ENCODE data around the gene NAV3.

NAV3 gene

GRCh38 chr12:77830583-77831351, at the start of gene NAV3:
Gene NAV3 (plus strand): TSS chr12:77830894. CDS start chr12:77831462, 568 bp downstream.
- no peaks in the 10 kb centered on the region for H3K9me3 Mint-ChIP-seq
- no peaks in the 10 kb centered on the region for H3K27me3 Mint-ChIP-seq
- no peak within 1 kb of the TSS for H3K4me3 Mint-ChIP-seq
- no peak within 1 kb of the TSS for H3K27ac Mint-ChIP-seq
- H3K36me3 Mint-ChIP-seq (ENCODE audit: low read depth): no peaks in the 10 kb centered on the region
- H3K4me1 Mint-ChIP-seq (ENCODE audit: low read depth): no peaks in the 10 kb centered on the region

DNA sequence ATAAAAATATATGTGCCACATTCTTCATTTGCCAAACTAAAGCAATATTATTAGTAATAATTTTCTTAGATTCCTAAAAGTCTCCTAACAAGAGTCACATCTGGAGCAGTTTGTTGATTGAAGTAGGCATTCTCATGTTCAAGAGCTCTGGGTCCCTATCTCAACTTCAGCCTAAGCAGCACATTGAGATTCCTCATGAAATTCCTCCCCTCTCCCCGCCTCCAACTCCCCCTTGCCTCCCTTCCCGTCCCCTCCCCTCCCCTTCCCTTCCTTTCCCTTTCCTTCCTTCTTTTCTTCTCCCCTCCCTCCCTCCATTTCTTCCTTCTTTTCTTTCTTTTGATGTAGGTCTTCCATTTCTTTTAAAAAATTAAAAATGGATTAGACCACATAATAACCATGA, 48.7 kb upstream of the NAV3 start:
- Mint-ChIP-seq H3K4me3 (no peak overlapping the region), H3K4me1 (ENCODE audit: low read depth) (no peaks in the 10 kb centered on the region), H3K27ac (no peak overlapping the region), H3K27me3 (no peaks in the 10 kb centered on the region), H3K9me3 (no peaks in the 10 kb centered on the region), H3K36me3 (ENCODE audit: low read depth) (no peaks in the 10 kb centered on the region)

DNA sequence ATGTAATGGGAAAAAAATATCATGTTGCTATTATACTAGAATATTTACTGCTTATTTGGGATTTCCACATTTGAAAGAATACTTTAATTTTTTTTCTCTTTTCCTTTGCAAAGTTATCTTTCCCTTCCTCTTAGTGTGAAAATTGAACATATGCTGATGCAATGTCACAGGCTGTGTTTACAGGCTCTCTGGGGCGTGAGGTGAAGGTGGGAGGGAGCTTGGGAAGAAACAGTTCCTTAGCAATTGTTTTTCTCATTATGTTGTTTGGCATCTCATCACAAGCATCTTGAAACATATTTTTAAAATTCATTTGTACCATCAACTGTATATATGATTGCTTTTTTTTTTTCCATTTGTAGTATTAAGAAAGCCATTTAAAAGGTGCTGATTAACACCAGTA, 47.9 kb upstream of the NAV3 start:
- Mint-ChIP-seq H3K4me3 (no peak overlapping the region), H3K27ac (no peak overlapping the region), H3K36me3 (ENCODE audit: low read depth) (no peaks in the 10 kb centered on the region), H3K9me3 (no peaks in the 10 kb centered on the region), H3K27me3 (no peaks in the 10 kb centered on the region), H3K4me1 (ENCODE audit: low read depth) (no peaks in the 10 kb centered on the region)

GRCh38 chr12:77785211-77785610, 45.5 kb upstream of the NAV3 start:
- no peak overlapping the region for H3K27ac Mint-ChIP-seq
- no peaks in the 10 kb centered on the region for H3K36me3 Mint-ChIP-seq (ENCODE audit: low read depth)
- H3K27me3 Mint-ChIP-seq: no peaks in the 10 kb centered on the region
- H3K9me3 Mint-ChIP-seq: no peaks in the 10 kb centered on the region
- H3K4me1 Mint-ChIP-seq (ENCODE audit: low read depth): no peaks in the 10 kb centered on the region
- no peak overlapping the region for H3K4me3 Mint-ChIP-seq

- Mint-ChIP-seq H3K4me1 (ENCODE audit: low read depth) (no peaks in the 10 kb centered on the region), H3K27me3 (no peaks in the 10 kb centered on the region), H3K9me3 (no peaks in the 10 kb centered on the region), H3K4me3 (no peak overlapping the region), H3K27ac (no peak overlapping the region), H3K36me3 (ENCODE audit: low read depth) (no peaks in the 10 kb centered on the region)
Measured at GRCh38 chr12:77786675-77787074, 44.0 kb upstream of the NAV3 start.

DNA sequence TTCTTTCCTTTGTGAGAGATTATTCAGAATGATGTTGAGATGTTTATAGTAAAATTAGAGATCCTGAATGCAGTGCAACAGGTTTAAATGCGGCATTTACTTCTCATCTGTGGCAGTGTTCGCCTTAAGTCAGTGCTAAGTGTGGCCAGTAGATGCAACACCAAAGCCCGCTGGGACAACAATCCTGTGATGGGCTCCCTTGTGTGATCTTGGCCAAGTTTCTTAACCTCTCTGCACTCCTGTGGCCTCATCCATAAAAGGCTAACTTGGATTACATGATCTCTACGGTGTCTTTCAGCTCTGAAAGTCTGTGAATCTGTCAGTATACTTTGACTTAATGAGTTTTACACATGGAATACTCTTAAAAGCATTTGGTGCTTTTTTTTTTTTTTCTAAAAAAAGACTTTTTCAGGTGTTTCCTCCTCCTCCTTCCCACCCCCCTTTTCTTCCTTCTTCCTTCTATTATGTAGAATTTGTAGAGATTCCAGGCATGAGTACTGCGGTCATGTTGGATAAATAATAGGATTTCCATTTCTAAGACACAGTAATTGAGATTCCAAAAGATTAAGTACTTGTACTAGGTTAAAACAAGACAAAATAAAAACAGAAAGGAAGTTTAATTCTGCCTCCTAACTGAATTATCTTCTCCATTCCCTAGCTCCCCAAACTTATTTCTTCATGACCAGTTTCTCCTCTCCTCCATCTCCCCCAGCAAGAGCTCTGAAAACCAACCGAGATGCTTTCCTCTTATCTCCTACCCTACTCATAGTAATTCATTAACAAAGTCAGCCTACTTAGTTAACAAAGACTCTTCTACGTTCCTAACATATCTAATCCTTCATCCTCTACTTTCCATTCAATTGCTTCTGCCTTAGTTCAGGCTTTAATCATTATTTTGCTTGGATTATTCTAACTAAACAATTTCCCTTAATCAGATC, 42.2 kb upstream of the NAV3 start:
- no peaks in the 10 kb centered on the region for H3K36me3 Mint-ChIP-seq (ENCODE audit: low read depth)
- H3K4me1 Mint-ChIP-seq (ENCODE audit: low read depth): no peaks in the 10 kb centered on the region
- H3K4me3 Mint-ChIP-seq: no peak overlapping the region
- H3K9me3 Mint-ChIP-seq: no peaks in the 10 kb centered on the region
- no peak overlapping the region for H3K27ac Mint-ChIP-seq
- H3K27me3 Mint-ChIP-seq: no peaks in the 10 kb centered on the region

GRCh38 chr12:77795699-77796098, 35.0 kb upstream of the NAV3 start:
- H3K36me3 Mint-ChIP-seq (ENCODE audit: low read depth): no peaks in the 10 kb centered on the region
- H3K9me3 Mint-ChIP-seq: peaks cover 4% of the 10 kb centered on the region
- no peaks in the 10 kb centered on the region for H3K4me1 Mint-ChIP-seq (ENCODE audit: low read depth)
- H3K4me3 Mint-ChIP-seq: no peak overlapping the region
- H3K27ac Mint-ChIP-seq: no peak overlapping the region
- no peaks in the 10 kb centered on the region for H3K27me3 Mint-ChIP-seq

GRCh38 chr12:77796775-77797174, 33.9 kb upstream of the NAV3 start:
- Mint-ChIP-seq H3K27ac (no peak overlapping the region), H3K27me3 (no peaks in the 10 kb centered on the region), H3K36me3 (ENCODE audit: low read depth) (no peaks in the 10 kb centered on the region), H3K4me3 (no peak overlapping the region), H3K9me3 (peaks cover 4% of the 10 kb centered on the region), H3K4me1 (ENCODE audit: low read depth) (no peaks in the 10 kb centered on the region)

- no peaks in the 10 kb centered on the region for H3K4me1 Mint-ChIP-seq (ENCODE audit: low read depth)
- H3K27me3 Mint-ChIP-seq: no peaks in the 10 kb centered on the region
- no peak overlapping the region for H3K27ac Mint-ChIP-seq
- peaks cover 20% of the 10 kb centered on the region for H3K9me3 Mint-ChIP-seq
- no peak overlapping the region for H3K4me3 Mint-ChIP-seq
- H3K36me3 Mint-ChIP-seq (ENCODE audit: low read depth): no peaks in the 10 kb centered on the region
Measured at GRCh38 chr12:77800501-77800900, 30.2 kb upstream of the NAV3 start.

GRCh38 chr12:77808534-77808933, 22.2 kb upstream of the NAV3 start:
- no peaks in the 10 kb centered on the region for H3K36me3 Mint-ChIP-seq (ENCODE audit: low read depth)
- peaks cover 21% of the 10 kb centered on the region for H3K9me3 Mint-ChIP-seq
- no peak overlapping the region for H3K4me3 Mint-ChIP-seq
- no peaks in the 10 kb centered on the region for H3K4me1 Mint-ChIP-seq (ENCODE audit: low read depth)
- no peaks in the 10 kb centered on the region for H3K27me3 Mint-ChIP-seq
- H3K27ac Mint-ChIP-seq: no peak overlapping the region

- Mint-ChIP-seq H3K4me1 (ENCODE audit: low read depth) (no peaks in the 10 kb centered on the region), H3K36me3 (ENCODE audit: low read depth) (no peaks in the 10 kb centered on the region), H3K9me3 (no peaks in the 10 kb centered on the region), H3K27ac (no peak overlapping the region), H3K4me3 (no peak overlapping the region), H3K27me3 (no peaks in the 10 kb centered on the region)
Measured at GRCh38 chr12:77813558-77813957, 17.1 kb upstream of the NAV3 start.

DNA sequence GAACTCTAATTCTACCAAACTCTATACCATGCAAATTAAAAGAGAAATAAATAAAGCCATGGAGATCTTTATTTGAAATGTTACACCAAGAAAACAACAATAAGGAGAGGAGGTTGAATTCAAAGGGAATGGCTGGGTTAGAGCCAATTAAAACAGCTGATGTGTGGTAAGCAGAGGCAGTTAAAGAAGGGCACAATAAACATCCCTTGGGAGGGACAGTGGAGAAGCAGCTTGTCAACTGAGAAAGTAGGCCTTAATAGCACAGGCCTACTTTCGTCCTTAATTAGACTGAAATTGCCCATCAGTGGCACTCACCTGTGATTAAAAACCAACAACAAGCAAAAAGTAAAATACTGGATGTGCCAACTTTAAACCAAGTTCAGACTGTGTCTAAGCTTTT, 16.3 kb upstream of the NAV3 start:
- Mint-ChIP-seq H3K4me3 (no peak overlapping the region), H3K27ac (no peak overlapping the region), H3K27me3 (no peaks in the 10 kb centered on the region), H3K36me3 (ENCODE audit: low read depth) (no peaks in the 10 kb centered on the region), H3K9me3 (no peaks in the 10 kb centered on the region), H3K4me1 (ENCODE audit: low read depth) (no peaks in the 10 kb centered on the region)

DNA sequence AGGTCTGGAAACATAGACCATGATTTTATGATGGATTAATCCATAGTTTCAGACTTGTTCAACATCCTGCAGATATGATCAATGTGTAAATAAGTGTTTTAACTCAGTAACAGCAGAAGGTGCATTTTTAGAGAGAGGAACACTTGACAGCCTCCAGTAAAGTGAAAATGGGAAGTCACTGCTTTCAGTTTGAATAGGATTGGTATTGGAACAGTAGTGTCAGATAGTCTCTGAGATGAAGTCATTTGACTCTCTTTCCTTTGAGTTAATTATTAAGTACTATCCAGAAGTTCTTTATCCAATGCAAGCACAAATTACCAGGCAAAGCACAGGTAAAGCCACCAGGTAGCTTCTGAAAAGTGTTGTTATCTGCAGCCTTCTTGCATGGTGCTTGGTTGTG, 14.5 kb upstream of the NAV3 start:
- no peaks in the 10 kb centered on the region for H3K9me3 Mint-ChIP-seq
- H3K27me3 Mint-ChIP-seq: no peaks in the 10 kb centered on the region
- H3K4me1 Mint-ChIP-seq (ENCODE audit: low read depth): no peaks in the 10 kb centered on the region
- no peak overlapping the region for H3K27ac Mint-ChIP-seq
- no peaks in the 10 kb centered on the region for H3K36me3 Mint-ChIP-seq (ENCODE audit: low read depth)
- no peak overlapping the region for H3K4me3 Mint-ChIP-seq

- Mint-ChIP-seq H3K27ac (no peak overlapping the region), H3K4me1 (ENCODE audit: low read depth) (no peaks in the 10 kb centered on the region), H3K27me3 (no peaks in the 10 kb centered on the region), H3K4me3 (no peak overlapping the region), H3K9me3 (no peaks in the 10 kb centered on the region), H3K36me3 (ENCODE audit: low read depth) (no peaks in the 10 kb centered on the region)
Measured at GRCh38 chr12:77817276-77817675, 13.4 kb upstream of the NAV3 start.

DNA sequence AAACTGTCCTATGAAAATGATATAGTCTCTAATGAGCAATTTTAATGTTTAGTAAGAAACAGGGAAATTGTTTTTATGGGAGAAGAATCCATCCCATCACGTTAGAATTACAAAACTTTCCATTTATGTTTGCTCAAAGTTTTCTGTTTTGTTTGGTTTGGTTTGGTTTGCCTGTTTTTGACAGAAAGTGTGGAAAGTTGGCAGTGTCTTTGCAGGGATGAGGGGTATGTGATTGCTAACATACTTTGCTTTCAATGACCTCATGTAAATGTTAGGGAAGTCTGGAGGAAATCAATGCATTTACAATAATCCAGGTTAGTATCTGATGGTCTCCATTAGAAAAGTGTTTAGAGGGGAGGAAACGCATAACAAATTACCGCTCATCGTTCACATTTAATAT, 12.3 kb upstream of the NAV3 start:
- H3K4me3 Mint-ChIP-seq: no peak overlapping the region
- H3K27ac Mint-ChIP-seq: no peak overlapping the region
- no peaks in the 10 kb centered on the region for H3K27me3 Mint-ChIP-seq
- no peaks in the 10 kb centered on the region for H3K36me3 Mint-ChIP-seq (ENCODE audit: low read depth)
- H3K4me1 Mint-ChIP-seq (ENCODE audit: low read depth): no peaks in the 10 kb centered on the region
- no peaks in the 10 kb centered on the region for H3K9me3 Mint-ChIP-seq

Measured in stimulated activated naive CD8-positive, alpha-beta T cell treated with anti-CD3 and anti-CD28 coated beads, Interleukin-15, Interleukin-2, amounts not matched to agents 100 ng/mL and 50 ng/mL, for 24 hours (primary cell).